Kasumi-1 (cell line): ENCODE measurements around the gene PRR5L.
"Not testable (repeated sequence)": the region's sequence is repeated elsewhere in the genome, so short reads cannot be mapped to it uniquely, and the experiment has no call there.

ENCODE experiments used
- DNase-seq, 2 experiments: peaks; one replicate each; lab custom pipeline; 2025; lab: John Stamatoyannopoulos, UW

Gene PRR5L

GRCh38 chr11:36499315-36499714, 203.2 kb downstream of the PRR5L start:
- DNase-seq, result peak; percentile 35 to 42

- peak; percentile 77 to 81 for DNase-seq
Measured at GRCh38 chr11:36500315-36500721, 204.2 kb downstream of the PRR5L start.

- no peak for DNase-seq
Measured at GRCh38 chr11:36501236-36501635, 205.1 kb downstream of the PRR5L start.

DNA sequence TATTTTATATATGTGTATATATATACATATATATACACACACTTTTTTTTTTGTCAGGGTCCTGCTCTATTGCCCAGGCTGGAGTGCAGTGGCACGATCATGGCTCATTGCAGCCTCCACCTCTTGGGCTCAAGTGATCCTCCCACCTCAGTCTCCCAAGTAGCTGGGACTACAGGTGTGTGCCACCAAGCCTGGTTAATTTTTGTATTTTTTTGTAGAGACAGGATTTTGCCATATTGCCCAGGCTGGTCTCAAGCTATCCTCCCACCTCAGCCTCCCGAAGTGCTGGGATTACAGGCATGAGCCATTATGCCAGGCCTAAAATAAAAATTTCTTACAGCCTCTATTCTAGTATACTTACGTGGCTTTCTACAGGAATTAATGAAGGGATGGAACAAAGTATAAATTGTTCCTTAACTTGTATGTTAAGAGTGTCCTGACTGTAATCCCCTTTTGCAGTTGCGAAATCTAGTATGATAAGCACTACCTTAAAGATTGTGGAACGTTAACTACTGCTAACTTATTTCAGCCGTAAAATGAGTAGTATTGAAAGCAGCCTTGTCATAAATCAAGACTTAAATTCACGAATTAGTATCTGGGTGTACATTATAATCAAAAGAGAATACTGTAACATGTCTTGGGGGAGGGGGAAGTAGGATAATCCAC, 211.9 kb downstream of the PRR5L start:
- no peak for DNase-seq

DNA sequence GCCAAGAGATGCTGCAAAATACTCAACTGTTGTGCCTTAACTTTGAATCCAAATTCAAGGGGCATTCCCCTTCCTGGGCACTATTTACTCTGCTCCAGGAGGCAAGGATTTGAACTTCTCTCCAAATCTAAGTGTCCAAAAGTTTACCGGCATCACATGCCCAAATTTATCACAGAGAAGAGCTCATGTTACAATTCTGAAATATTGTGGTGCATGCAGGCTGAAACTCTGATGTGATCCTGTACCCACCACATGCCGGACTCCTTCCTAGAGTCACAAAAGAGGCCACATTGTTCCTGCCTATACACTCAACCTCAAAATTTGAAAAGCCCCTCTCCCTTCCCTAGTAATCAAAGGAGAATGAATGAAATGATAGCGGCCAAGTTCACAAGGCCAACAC, 212.7 kb downstream of the PRR5L start:
- peak; percentile 16 to 43 for DNase-seq

DNA sequence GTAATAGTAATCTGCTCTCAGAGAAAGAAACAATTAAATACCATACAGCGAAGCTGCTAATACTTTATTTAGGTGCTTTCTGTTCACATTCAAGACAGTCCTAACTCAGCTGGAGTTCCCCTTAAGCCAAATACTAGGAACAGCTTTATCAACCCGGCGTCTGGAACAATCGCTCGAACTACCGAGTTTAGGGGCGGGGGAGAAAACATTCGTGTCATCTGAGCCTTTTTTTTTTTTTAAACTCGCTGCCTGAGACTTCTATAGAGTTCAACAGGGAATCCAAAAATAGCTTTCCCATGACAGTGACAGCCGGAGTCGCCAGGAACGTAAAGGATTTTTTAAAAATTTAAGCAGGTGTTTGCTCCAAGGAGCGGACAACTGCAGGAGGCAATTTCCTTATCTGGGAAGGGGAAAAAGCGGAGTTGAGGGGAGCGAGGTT, 213.1 kb downstream of the PRR5L start:
- peak; percentile 16 to 59 for DNase-seq

GRCh38 chr11:36509694-36510593, 213.9 kb downstream of the PRR5L start, which contains the start of gene TRAF6:
TRAF6 (minus strand) TSS chr11:36510272; CDS start chr11:36501515, 8,757 bp downstream.
- peak; percentile 81 to 86 for DNase-seq

DNA sequence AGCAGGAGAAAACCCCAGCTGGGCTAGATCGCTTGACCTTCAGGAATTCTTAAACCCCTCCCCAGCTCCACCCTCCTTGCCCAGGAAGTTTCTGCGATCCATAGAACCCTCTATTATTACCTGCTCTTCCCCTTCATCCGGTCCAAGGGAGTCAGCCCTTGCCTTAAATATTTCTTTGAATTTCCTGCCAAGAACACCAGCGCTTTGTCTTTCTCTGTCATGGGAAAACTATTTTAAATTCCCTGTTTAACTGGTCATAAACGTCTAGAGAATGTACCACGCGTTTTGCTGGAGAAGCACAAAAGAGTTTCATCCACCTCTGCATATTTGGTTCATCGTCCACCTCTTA, 214.5 kb downstream of the PRR5L start:
- no peak for DNase-seq

GRCh38 chr11:36511062-36511461, 215.0 kb downstream of the PRR5L start:
- DNase-seq, result not testable (repeated sequence)

- DNase-seq, result no peak
Measured at GRCh38 chr11:36512016-36512415, 215.9 kb downstream of the PRR5L start.

DNA sequence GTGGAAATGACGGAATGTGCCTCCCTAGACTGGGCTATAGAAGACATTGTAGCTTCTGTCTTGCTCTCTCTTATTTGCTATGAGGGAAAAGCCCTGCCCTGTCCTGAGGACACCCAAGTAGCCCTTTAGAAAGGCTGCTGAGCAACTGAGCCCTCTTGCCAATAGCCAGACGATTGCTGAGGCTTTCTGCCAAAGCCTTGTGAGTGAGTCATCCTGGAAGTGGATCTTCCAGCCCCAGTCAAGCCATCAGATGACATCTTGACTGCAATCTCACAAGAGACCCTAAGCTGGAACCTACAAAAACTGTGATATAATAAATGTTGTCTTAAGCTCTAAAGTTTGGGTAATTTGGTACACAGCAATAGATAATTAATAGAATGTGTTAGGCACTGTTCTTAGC, 217.9 kb downstream of the PRR5L start:
- no peak for DNase-seq
